B cell (primary cell): ENCODE data around the gene PHF13. TPM values are rescaled to one million over a fixed set of nuclear protein-coding genes. Genes with fewer than 3 reads are reported as not detected.
A peak's percentile ranks its signal among the peaks of the same experiment; 100 is the strongest.

Source experiments
- ATAC-seq: fragments of 200-7000 bp; cut with Tn5 transposase; one replicate; pipeline ENCODE4 v1.10.0; 2021; ENCODE audit warnings: low read depth, mild to moderate bottlenecking, moderate number of reproducible peaks, moderate library complexity
- CTCF ChIA-PET: fragments of 350-600 bp; sonication (Branson Sonifier 250); formaldehyde crosslinking; loops from one replicate; lab custom pipeline; 2021; ENCODE audit warnings: antibody characterized with exemption, inconsistent platforms; lab: Charles Lee
- POLR2A ChIA-PET: fragments of 350-600 bp; sonication (Branson Sonifier 250); formaldehyde crosslinking; loops from one replicate; lab custom pipeline; 2021; ENCODE audit warnings: antibody characterized with exemption; lab: Charles Lee
- DNase-seq: peaks from one replicate; pipeline ENCODE4 v3.0.0; 2013
- H2AFZ ChIP-seq: 2 replicates; pipeline ENCODE4 v1.6.1; 2012; ENCODE audit warnings: mild to moderate bottlenecking, low read depth, low read length; ENCODE audit not compliant: insufficient read depth, poor library complexity, severe bottlenecking
- H3K27ac ChIP-seq, 2 donors: 1 replicate in 1 of 2; 2 replicates in 1 of 2; pipeline ENCODE4 v1.5.1; 2012 to 2013; ENCODE audit warnings: low read length in 2 of 2, mild to moderate bottlenecking in 2 of 2, moderate library complexity in 1 of 2
- H3K27me3 ChIP-seq, 4 experiments: fragments of 200-600 bp in 1 of 4; sonication (generic) in 1 of 4; replicated peaks in 1 of 4; 1 replicate in 2 of 4; 2 replicates in 2 of 4; pipeline versions ENCODE4 v1.6.1 to v1.7.0; 2013 to 2016; ENCODE audit warnings: low read length in 3 of 4, mild to moderate bottlenecking in 2 of 4, mixed read lengths in 1 of 4, moderate library complexity in 1 of 4; ENCODE audit not compliant: insufficient read depth in 4 of 4, control insufficient read depth in 3 of 4; ENCODE audit errors: control extremely low read depth in 1 of 4
- H3K36me3 ChIP-seq, 2 experiments: replicated peaks in 1 of 2; 1 replicate in 1 of 2; 2 replicates in 1 of 2; pipeline versions ENCODE4 v1.6.1 to v1.7.1; 2013; ENCODE audit warnings: low read length in 1 of 2; ENCODE audit not compliant: insufficient read depth in 2 of 2, control insufficient read depth in 1 of 2; ENCODE audit errors: control extremely low read depth in 1 of 2, extremely low read depth in 1 of 2
- H3K4me1 ChIP-seq, 2 donors: fragments of 200-600 bp in 1 of 2; sonication (generic) in 1 of 2; 1 replicate in 1 of 2; 2 replicates in 1 of 2; pipeline versions ENCODE4 v1.5.1 to v1.6.1; 2013 to 2017; ENCODE audit warnings: low read length in 2 of 2; ENCODE audit not compliant: control insufficient read depth in 2 of 2, insufficient read depth in 2 of 2
- H3K4me2 ChIP-seq: replicated peaks from 2 replicates; pipeline ENCODE3; 2012; ENCODE audit warnings: mild to moderate bottlenecking, low read depth, low read length; ENCODE audit not compliant: poor library complexity, severe bottlenecking
- H3K4me3 ChIP-seq, 5 experiments: fragments of 200-600 bp in 1 of 5; sonication (generic) in 1 of 5; 1 replicate in 3 of 5; 2 replicates in 2 of 5; pipeline versions ENCODE4 v1.5.1 to v1.7.0; 2011 to 2016; ENCODE audit warnings: low read length in 4 of 5, mild to moderate bottlenecking in 4 of 5, low read depth in 2 of 5, control low read depth in 1 of 5, moderate library complexity in 1 of 5; ENCODE audit not compliant: insufficient read depth in 1 of 5; ENCODE audit errors: control extremely low read depth in 1 of 5, extremely low read depth in 1 of 5
- H3K79me2 ChIP-seq: fragments of 200-600 bp; sonication (generic); one replicate; pipeline ENCODE4 v1.6.0; 2016; ENCODE audit warnings: low read length; ENCODE audit not compliant: control insufficient read depth, insufficient read depth
- H3K9ac ChIP-seq: fragments of 200-600 bp; sonication (generic); 2 replicates; pipeline ENCODE4 v1.6.1; 2017; ENCODE audit warnings: mild to moderate bottlenecking, low read length, moderate library complexity
- H3K9me3 ChIP-seq, 3 donors: one replicate each; pipeline versions ENCODE4 v1.6.1 to v1.7.1; 2013; ENCODE audit warnings: low read length in 2 of 3; ENCODE audit not compliant: control insufficient read depth in 2 of 3, insufficient read depth in 1 of 3; ENCODE audit errors: control extremely low read depth in 1 of 3
- H4K20me1 ChIP-seq: 2 replicates; pipeline ENCODE4 v1.6.0; 2012; ENCODE audit warnings: mild to moderate bottlenecking, low read length; ENCODE audit not compliant: insufficient read depth, control insufficient read depth, poor library complexity, severe bottlenecking
- H3K27ac Mint-ChIP-seq: one replicate; pipeline ENCODE4 v1.8.0; 2021; ENCODE audit warnings: mixed read lengths
- H3K27me3 Mint-ChIP-seq: one replicate; pipeline ENCODE4 v1.8.0; 2021; ENCODE audit warnings: mixed read lengths
- H3K4me1 Mint-ChIP-seq: one replicate; pipeline ENCODE4 v1.8.0; 2021; ENCODE audit warnings: mixed read lengths
- H3K4me3 Mint-ChIP-seq: one replicate; pipeline ENCODE4 v1.8.0; 2021; ENCODE audit warnings: mixed read lengths
- H3K9me3 Mint-ChIP-seq: one replicate; pipeline ENCODE4 v1.8.0; 2022; ENCODE audit warnings: mixed read lengths; ENCODE audit not compliant: insufficient read depth
- EZH2 ChIP-seq: IDR thresholded peaks from 2 replicates; pipeline ENCODE4 v1.6.1; 2012; ENCODE audit warnings: borderline replicate concordance, low read depth, mild to moderate bottlenecking, moderate library complexity, low read length; ENCODE audit not compliant: insufficient read depth, poor library complexity, severe bottlenecking
- WGBS: methylation state at CpG from one replicate; pipeline ENCODE4 v1.1.5; 2013; ENCODE audit warnings: missing lambda C conversion rate; ENCODE audit not compliant: insufficient coverage; 5-methylcytosine and 5-hydroxymethylcytosine counted together
- intact Hi-C: fragments of 100-400 bp; cut with micrococcal nuclease; formaldehyde crosslinking; loops from one replicate; pipeline ENCODE4 v1.10.0; 2022
- polyA plus RNA-seq: library from polyadenylated mRNA; depleted of rRNA; stranded (reverse); fragments of >200 nt; gene quantifications from 2 replicates; pipeline ENCODE4 v1.2.3, GENCODE V29; 2012
- total RNA-seq, 2 donors: library from RNA; stranded (reverse); fragments of 120-200 nt in 1 of 2; gene quantifications; 1 replicate in 1 of 2; 2 replicates in 1 of 2; pipeline versions ENCODE4 v1.2.3 to v1.2.4, GENCODE V29; 2013 to 2022
- TF ChIP-seq, protein P1 (sequence below): fragments of 200-600 bp; IDR thresholded peaks from one replicate; pipeline ENCODE4 v1.8.0; 2022; ENCODE audit warnings: antibody characterized with exemption, mild to moderate bottlenecking

The PHF13 gene
- total and polyA plus RNA-seq, 2 donors (not counting 1 experiment from before 2014, with no cell fraction given) = 5.3 to 11.0 TPM

DNA sequence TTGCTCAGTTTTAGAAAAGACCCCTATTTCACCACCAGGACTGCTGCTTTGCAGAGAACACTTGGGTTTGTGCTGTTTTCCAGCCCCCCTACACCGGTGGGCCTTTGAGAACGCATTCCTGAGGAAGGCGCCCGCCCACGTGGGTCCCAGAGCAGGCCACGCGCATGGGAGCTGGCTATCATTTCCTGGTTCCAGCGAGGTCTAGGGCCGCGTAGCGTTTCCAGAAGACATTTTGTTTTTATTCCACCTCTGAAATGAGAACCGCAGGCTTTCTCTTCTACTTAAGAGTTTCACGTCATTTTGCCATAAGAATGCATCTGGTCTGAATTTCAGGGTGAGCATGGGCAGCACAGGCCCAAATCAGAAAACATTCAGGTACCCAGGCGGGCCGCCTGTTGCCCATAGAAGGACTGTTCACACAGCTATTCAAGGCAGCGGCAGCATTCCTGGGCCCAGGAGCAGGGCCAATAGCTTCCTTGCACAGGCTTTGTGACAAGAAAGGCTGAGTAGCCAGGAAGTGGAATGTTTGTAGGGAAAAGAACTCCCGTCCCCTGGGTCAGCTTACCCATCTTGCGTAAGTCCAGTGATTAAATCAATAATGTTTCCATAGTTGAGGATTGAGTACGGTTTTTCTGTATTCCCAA is 9.5 kb upstream of the PHF13 start:
- ChIA-PET POLR2A (interaction anchor here (0.7 to 3.4 kb wide), 5 partner anchors 8 to 24 kb away, joined by 3 to 21 read pairs (median 8); partner anchors contain the start of genes PHF13, THAP3 and ZBTB48), CTCF (interaction anchor here (1.6 to 5.4 kb wide), 4 partner anchors 12 to 49 kb away, joined by 4 to 33 read pairs (median 12); partner anchors contain the start of genes NOL9, TAS1R1 and THAP3)
- Histone ChIP-seq H2AFZ (peak overlapping the region; percentile 89), H3K79me2 (peaks cover 27% of the 10 kb centered on the region), H3K27me3 (no peaks in the 10 kb centered on the region), H3K9ac (peak overlapping the region; percentile 78), H3K36me3 (no peaks in the 10 kb centered on the region), H3K27ac (peak overlapping the region; percentile 94 to 95), H3K4me2 (peak overlapping the region; percentile 100), H3K4me3 (peak overlapping the region in 4 of 5 experiments; percentile 68 to 94 (median 84)), H3K9me3 (no peaks in the 10 kb centered on the region), H3K4me1 (peaks cover 26 to 40% of the 10 kb centered on the region in 2 donors), H4K20me1 (peaks cover 26% of the 10 kb centered on the region)
- intact Hi-C loops = loop anchor here (1.0 to 2.0 kb wide), 3 partner anchors 9 to 181 kb away; partner anchors contain the start of genes CAMTA1 and PHF13
- no peak for ATAC-seq
- Mint-ChIP-seq H3K27me3 (no peaks in the 10 kb centered on the region), H3K4me1 (peaks cover 34% of the 10 kb centered on the region), H3K4me3 (peak overlapping the region; percentile 91), H3K27ac (peak overlapping the region; percentile 99), H3K9me3 (no peaks in the 10 kb centered on the region)
- no peak for TF ChIP-seq EZH2
- TF ChIP-seq, protein P1, sequence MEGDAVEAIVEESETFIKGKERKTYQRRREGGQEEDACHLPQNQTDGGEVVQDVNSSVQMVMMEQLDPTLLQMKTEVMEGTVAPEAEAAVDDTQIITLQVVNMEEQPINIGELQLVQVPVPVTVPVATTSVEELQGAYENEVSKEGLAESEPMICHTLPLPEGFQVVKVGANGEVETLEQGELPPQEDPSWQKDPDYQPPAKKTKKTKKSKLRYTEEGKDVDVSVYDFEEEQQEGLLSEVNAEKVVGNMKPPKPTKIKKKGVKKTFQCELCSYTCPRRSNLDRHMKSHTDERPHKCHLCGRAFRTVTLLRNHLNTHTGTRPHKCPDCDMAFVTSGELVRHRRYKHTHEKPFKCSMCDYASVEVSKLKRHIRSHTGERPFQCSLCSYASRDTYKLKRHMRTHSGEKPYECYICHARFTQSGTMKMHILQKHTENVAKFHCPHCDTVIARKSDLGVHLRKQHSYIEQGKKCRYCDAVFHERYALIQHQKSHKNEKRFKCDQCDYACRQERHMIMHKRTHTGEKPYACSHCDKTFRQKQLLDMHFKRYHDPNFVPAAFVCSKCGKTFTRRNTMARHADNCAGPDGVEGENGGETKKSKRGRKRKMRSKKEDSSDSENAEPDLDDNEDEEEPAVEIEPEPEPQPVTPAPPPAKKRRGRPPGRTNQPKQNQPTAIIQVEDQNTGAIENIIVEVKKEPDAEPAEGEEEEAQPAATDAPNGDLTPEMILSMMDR = no peak
- 75% methylated on average over 16 of the region's 19 CpGs for WGBS
- no peak for DNase-seq
